GM18526 (cell line): ENCODE measurements around the gene ZNF280D.

ENCODE experiments used
- POLR2A ChIP-seq: IDR thresholded peaks from 3 replicates; pipeline ENCODE4 v1.6.1; 2011; ENCODE audit not compliant: insufficient read length; ENCODE audit errors: extremely low read depth

The ZNF280D gene

DNA sequence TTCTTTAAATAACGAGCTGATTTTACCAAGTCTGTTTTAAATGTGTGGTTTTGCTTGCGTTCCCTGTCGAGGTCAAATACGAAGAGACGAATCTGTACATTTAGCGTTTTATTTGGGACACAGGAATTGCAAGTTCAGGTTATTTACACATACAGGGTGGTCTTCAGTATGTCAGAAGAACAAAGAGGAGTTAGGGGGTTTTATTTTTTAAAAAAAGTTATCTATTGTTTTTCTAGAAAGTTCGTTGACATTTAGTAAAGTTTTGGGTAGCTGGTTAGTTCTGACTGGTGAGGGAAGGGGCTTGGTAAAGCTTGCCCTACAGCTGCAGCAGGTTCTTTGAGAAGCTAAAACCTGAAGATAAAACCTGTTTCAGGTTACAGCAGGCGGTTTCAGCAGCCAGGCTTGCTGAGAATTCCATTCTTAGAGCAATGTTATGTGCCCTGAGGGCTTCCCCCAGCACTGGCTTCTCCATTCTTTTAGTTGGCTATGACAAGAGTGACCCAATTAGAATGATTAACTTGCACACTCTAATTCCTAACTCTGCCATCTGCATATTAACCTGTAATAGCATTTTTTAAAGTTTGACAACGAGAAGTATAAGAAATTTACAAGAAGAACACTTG is 815 bp upstream of the ZNF280D start:
- no peak for TF ChIP-seq POLR2A

DNA sequence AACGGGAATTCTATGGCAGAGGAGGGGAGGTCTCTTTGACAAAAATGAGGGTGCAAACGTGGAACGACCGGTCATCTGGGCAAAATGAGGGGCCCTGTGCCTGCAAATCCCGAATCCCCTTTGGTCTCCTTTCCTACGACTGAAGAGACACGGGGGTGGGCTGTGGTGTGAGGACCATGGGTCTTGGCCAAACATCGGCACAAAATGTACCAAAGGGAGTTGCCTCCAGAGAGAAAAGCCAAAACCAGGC is 498 bp downstream of the ZNF280D start:
- no peak for TF ChIP-seq POLR2A

DNA sequence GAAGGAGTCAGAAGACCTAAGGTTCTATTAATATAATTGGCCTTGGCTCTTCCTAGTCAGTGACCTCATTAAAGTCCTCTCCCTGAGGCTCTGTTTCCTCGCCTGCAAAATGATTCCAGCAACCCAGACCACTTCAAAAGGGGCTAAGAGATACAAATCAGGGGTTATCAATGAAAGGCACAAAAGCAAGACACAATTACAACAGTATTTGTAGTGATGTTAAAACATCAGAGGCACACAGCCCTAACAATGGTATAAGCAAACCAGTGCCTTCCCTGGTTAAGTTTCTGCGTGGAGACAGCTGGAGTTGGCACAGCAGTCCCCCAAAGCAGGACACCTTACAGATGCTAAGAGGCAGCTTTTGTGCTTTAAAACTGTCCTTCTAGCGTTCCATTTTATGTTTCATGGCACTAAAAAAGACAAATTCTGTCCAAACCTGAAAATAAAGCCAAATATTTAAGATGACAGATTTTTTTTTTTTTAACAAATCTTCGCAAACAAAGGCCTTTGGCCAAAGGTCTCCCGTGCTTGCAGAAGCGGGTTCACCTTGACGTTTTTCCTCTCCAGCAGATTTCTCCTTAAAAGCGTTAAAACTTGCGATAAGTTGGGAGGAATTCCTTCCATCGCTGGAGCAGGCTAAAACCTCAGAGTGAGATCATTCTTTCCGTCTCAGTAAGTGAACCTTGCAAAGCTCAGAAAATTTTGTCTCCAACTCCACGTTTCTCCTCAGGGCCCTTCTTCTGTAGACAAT is 999 bp downstream of the ZNF280D start:
- no peak for TF ChIP-seq POLR2A

DNA sequence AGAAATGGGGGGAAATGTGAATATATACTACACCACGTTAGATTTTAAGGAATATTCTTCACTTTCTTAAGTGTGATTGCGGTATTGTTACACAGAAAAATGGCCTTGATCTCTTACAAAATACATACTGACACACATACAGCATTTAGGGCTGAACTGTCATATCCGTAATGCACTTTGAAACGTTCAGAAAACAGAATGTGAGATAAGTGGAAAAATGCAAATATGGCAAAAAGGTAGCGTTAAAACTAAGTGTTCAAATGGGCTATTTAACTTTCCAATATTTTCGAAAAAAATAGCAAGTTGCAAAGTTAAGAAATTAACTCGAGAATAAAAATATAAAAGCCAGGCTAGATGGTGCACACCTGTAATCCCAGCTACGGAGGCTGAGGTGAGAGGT is 1.8 kb downstream of the ZNF280D start:
- no peak for TF ChIP-seq POLR2A

DNA sequence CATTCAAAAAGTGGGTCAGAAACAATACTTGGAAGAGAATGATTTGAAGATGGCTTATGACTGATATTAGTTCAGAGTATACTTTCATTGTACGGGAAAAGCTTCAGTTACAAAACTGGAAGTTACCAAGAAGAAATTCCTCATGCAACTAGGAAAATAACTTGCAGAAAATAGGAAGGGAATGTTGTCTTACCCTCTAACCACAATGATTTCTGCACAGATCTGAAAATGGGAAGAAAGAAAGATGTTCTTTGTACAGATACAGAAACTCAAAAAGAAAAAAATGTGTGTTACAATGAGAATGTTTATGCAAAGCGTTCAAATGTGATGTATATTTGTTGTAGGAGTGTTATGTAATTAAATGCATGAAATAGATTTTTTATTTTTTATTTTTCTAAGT is 3.7 kb downstream of the ZNF280D start:
- TF ChIP-seq POLR2A: no peak

DNA sequence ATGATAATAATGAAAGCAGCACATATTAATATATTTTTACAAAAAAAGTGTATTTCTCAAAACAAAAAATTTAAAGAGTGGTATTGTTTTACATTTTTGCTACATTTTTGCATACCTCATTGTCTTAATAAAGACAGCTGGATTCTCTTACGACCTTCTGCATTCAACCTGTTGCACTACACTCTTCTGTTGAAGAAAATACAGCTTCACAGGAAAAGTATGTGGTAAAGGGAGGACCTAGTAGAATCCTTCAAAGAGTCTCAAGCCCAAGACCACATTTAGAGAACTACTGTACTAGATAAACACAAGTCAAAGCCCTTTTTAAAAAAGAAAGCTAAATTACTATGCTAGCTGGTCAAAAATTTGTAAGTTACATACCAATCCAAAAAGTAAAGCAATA is 7.9 kb downstream of the ZNF280D start:
- no peak for TF ChIP-seq POLR2A

DNA sequence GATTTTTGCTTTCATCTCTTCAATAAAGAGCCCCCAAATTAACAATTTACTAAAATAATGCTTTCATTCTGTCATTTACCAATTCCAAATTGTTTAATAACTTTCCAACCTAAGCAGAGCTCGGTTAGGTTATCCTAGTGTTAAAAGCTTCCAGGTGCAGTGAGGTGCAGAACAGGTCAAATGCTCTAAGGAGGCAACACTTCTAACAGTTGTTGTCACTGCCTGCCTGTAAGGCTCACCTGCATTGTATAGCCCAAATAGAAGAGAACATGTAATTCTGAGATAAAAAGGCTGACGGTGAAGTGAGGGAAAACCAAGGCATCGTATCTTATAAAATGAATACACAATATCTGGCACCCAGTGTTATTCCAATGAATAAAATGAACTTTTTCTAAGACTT is 9.1 kb downstream of the ZNF280D start:
- TF ChIP-seq POLR2A: no peak

DNA sequence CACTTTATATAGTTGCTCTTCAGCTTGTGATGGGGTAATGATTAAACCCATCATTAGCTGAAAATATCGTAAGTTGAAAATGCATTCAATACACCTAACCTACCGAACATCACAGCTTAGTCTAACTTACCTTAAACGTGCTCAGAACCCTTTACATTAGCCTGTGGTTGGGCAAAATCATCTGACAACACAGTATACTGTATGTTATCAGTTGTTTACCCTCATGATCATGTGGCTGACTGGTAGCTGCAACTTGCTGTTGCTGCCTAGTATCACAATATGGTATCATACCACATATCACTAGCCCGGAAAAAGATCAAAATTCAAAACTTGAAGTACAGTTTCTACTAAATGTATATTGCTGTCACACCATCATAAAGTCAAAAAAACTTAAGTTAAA is 9.5 kb downstream of the ZNF280D start:
- no peak for TF ChIP-seq POLR2A

DNA sequence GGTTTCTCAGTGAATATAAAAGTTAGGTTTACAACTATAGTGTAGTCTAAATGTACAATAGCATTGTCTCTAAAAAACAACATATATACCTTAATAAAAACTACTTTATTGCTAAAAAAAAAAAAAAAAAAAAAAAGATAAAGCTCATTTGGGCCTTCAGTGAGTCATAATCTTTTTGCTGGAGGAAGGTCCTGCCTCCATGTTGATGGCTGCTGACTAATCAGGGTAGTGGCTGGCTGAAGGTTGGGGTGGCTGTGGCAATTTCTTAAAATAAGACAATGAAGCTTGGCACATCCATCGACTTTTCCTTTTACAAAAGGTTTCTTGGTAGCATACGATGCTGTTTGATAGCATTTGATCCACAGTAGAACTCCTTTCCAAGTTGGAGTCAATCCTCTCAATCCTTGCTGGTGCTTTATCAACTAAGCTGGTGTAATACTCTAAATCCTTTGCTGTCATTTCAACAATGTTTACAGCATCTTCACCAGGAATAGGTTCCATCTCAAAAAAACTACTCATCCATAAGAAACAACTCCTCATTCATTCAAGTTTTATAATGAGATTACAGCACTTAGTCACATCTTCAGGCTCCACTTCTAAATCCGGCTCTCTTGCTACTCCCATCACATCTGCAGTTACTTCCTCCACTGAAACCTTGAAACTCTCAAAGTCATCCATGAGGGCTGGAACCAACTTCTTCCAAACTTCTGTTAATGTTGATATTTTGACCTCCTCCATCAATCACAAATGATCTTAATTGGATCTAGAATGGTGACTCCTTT is 13.3 kb downstream of the ZNF280D start:
- no peak for TF ChIP-seq POLR2A

DNA sequence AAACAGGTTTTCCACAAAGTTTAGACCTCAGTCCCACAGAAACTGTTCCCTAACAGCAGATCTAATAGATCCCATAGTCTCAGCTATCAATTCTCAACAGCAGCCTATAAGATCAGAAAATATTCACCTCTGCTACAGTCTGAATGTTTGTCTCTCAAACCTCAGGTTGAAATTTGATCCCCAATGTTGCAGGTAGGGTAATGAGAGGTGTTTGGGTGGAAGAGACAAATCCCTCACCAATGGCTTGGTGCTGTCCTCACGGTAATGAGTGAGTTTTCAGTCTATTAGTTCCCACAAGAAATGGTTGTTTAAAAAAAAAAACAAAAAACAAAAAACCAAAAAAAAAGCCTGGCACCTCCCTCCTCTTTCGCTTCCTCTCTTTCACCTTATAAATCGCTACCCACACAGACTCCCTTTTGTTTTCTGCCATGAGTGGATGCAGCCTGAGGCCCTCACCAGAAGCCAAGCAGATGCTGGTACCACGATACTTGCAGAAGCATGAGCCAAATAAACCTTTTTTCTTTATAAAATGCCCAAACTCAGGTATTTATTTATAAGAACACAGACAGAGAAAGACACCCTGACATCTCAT is 14.2 kb downstream of the ZNF280D start:
- no peak for TF ChIP-seq POLR2A

DNA sequence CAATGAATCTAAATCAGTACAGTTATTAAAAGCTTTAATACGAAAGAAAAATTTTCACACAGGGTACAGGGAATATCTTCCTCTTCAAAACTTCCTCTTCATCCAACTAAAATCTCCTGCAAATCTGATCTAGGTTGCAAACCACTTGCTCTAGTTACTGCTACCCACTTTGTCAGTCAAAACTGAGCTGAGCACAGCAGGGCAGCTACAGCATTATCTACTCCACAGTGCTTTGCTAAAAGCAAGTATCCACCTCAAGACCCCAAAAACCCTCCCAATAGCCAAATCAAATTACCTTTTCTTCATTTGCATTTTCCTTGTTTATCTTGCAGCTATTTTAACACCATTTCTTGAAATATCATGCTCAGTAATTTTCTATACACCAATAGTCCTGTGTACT is 14.7 kb downstream of the ZNF280D start:
- TF ChIP-seq POLR2A: no peak

DNA sequence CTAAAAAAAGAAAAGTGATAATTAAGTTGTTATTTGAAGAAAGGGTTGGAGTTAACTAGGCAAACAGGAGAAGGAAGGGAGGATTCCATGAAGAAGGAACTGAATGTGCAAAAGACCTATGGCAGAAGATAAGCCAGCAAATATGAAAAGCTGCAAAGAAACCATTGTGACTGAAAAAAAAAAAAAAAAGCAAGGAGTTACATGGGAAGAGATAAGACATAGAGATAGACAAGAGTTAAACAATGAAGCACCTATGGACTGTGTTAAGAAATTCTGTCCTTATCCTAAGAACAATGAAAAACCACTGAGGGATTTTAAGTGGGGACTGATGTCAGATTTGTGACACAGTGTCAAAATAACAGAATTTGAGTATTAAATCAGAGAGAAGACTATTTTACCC is 17.0 kb downstream of the ZNF280D start:
- TF ChIP-seq POLR2A: no peak

DNA sequence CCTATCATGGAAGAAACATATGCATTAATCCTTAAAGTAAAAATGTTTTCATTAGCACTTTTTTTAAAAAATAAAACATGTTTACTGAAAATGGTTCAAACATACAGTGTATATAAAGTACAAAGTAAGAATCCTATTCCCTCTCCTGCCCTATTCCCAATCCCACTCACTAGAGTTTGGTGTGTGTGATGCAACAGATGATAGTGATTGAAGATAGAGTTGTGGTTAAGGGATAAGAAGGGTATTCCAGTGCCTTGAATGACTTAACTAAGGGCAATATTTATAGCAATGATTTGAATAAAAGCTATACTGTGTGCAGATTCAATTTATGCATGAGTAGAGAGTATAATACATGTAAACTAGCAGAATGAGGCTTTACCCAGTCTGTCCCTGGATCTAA is 18.1 kb downstream of the ZNF280D start:
- TF ChIP-seq POLR2A: no peak

DNA sequence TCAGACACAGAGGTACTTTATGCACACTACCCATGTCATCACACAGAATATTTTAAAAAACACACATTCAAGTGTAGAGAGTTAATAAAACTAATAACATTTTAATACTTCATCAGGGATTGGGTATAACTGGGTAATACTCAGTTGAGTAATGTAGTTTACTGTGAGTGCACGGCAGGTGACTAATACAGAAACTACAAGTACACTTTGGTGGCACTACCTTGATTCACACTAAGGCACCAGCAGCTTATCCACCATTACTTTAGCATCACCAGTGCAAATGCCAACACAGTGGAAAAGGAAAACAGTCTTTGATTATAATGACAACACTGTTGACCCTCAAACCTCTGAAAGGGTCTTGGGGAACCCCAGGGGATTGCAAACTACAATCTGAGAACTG is 33.6 kb downstream of the ZNF280D start:
- TF ChIP-seq POLR2A: no peak

DNA sequence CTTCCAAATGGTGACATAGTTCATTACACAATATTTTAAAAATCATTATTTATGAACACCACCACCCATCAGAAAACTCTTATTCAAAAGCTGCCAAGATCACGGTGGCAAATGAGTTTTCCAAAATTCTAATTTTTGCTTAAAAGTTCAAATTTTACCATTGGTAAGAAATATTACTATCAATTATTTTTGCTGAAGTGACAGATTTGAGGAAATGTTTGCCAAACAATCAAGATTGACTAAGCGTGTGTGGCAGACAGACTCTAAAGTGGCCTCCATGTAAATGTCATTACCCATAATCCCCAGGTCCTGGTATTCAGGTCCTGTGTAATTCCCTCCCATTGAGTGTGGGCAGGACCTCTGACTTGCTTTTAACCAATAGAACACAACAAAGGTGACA is 35.0 kb downstream of the ZNF280D start:
- TF ChIP-seq POLR2A: no peak

DNA sequence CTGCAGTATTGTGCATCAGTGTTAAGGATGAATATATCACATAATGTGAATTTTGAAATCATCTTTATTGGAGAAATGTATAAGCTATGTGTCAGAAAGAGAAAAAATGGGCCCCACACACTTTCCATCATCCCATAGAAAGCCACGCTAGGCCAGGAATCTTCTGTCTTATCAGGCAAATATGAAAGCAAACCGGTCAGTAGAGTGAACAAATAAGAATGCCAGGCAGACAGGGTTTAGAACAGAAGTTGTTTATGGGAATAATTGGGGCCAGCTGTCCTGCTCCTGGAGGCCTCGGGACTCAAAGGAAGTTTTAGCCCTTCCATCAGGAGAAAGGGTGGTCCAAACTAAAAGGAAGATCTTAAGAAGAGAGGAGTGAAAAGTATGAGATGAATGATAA is 39.5 kb downstream of the ZNF280D start:
- TF ChIP-seq POLR2A: no peak
